Mucosa of descending colon (tissue), 3 donors: ENCODE data around the gene CNTNAP2. TPM values are rescaled to one million over a fixed set of nuclear protein-coding genes. Genes with fewer than 3 reads are reported as not detected.

Experiments
- ATAC-seq: fragments of 200-7000 bp; cut with Tn5 transposase; one replicate; pipeline ENCODE4 v1.9.1; 2020; ENCODE audit warnings: mild to moderate bottlenecking, moderate library complexity
- DNase-seq, 3 donors: peaks; one replicate each; pipeline ENCODE4 v3.0.0-alpha.2; 2020
- H3K36me3 ChIP-seq: fragments of 200-600 bp; one replicate; pipeline ENCODE4 v1.8.0; 2021; ENCODE audit warnings: low read depth, mild to moderate bottlenecking
- H3K4me1 ChIP-seq: fragments of 200-600 bp; one replicate; pipeline ENCODE4 v1.8.0; 2021; ENCODE audit warnings: low read depth, mild to moderate bottlenecking
- H3K4me3 ChIP-seq: fragments of 200-600 bp; one replicate; pipeline ENCODE4 v1.8.0; 2021; ENCODE audit warnings: mild to moderate bottlenecking
- H3K9me3 ChIP-seq: fragments of 200-600 bp; one replicate; pipeline ENCODE4 v1.8.0; 2021; ENCODE audit warnings: mild to moderate bottlenecking
- intact Hi-C, 2 donors: fragments of 100-400 bp; cut with DNase I in 1 of 2; cut with micrococcal nuclease in 1 of 2; formaldehyde crosslinking; loops; one replicate each; pipeline versions ENCODE4 v1.11.0 to v1.11.1; 2022; cut with DNase I, micrococcal nuclease
- total RNA-seq, 3 donors: library from RNA; stranded (reverse); fragmentation: NEBNext Ultra II Directional in 2 of 3; extraction: Animal tissue kit (Norgen Biotek cat#: 25700) in 2 of 3; gene quantifications; one replicate each; pipeline versions ENCODE4 v1.2.1 to v1.2.4, GENCODE V29; 2021 to 2023
- TF ChIP-seq, protein P1 (sequence below): fragments of 200-600 bp; IDR thresholded peaks from one replicate; pipeline ENCODE4 v1.8.0; 2022; ENCODE audit warnings: antibody characterized with exemption, mild to moderate bottlenecking
- donor health status: DM: no; HTN: no; CAD: no; lungs with moderate emphysema.
- donor health status: DM: no; HTN: no; CAD: no.
- donor health status: DM: no; HTN: yes; CAD: no.

The CNTNAP2 gene
- total RNA-seq, 3 donors from 2014 or later, result 3.1 to 5.9 (median 4.2) TPM

DNA sequence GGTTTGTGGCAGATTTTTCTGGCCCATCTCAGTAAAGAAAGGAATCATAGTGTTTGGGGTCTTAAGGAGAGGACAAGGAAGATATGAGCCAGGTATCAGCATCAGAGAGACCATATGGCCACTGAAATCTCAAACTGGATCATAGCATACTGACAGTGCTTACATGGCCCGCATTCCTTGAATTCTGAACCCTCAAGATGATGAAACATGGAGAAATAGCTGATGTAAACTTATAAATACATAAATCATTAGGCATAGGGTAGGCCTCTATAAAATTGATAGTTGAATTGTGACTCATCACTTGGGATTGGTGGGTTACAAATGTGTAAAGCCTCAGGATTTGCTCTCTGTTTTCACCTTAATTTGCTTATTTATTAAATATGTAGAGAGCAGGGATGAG lies 688.5 kb downstream of the CNTNAP2 start:
- no peaks in the 10 kb centered on the region for H3K4me1 ChIP-seq
- H3K36me3 ChIP-seq, result no peaks in the 10 kb centered on the region
- H3K4me3 ChIP-seq, result no peak overlapping the region
- ATAC-seq, result no peak
- DNase-seq, result no peak
- intact Hi-C loops, result no loop called here
- H3K9me3 ChIP-seq, result peaks cover 47% of the 10 kb centered on the region
- TF ChIP-seq, protein P1, sequence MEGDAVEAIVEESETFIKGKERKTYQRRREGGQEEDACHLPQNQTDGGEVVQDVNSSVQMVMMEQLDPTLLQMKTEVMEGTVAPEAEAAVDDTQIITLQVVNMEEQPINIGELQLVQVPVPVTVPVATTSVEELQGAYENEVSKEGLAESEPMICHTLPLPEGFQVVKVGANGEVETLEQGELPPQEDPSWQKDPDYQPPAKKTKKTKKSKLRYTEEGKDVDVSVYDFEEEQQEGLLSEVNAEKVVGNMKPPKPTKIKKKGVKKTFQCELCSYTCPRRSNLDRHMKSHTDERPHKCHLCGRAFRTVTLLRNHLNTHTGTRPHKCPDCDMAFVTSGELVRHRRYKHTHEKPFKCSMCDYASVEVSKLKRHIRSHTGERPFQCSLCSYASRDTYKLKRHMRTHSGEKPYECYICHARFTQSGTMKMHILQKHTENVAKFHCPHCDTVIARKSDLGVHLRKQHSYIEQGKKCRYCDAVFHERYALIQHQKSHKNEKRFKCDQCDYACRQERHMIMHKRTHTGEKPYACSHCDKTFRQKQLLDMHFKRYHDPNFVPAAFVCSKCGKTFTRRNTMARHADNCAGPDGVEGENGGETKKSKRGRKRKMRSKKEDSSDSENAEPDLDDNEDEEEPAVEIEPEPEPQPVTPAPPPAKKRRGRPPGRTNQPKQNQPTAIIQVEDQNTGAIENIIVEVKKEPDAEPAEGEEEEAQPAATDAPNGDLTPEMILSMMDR, result no peak

DNA sequence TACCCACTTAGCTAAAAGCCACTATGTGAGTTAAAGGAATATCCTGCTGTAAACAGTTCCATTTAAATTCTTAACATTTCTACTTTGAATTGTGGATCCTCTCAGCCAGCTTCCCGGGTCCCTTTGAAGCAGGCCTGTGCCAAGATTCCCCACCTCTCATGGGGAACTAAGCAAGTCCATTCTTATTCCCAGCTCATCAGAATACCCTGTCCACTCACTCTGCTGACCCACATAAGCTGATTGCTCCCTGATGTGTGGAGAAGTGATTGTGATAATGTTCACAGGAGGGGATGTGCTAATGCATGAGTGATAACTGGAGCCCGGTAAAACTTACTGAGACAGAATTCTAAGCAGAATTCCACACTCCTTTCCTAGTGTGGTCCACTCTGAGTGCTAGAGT lies 709.7 kb downstream of the CNTNAP2 start:
- TF ChIP-seq, protein P1, result no peak
- DNase-seq (no peak), ATAC-seq (no peak)
- H3K4me3 ChIP-seq, result no peak overlapping the region
- intact Hi-C loops, result no loop called here
- peaks cover 40% of the 10 kb centered on the region for H3K9me3 ChIP-seq
- no peaks in the 10 kb centered on the region for H3K36me3 ChIP-seq
- no peaks in the 10 kb centered on the region for H3K4me1 ChIP-seq

DNA sequence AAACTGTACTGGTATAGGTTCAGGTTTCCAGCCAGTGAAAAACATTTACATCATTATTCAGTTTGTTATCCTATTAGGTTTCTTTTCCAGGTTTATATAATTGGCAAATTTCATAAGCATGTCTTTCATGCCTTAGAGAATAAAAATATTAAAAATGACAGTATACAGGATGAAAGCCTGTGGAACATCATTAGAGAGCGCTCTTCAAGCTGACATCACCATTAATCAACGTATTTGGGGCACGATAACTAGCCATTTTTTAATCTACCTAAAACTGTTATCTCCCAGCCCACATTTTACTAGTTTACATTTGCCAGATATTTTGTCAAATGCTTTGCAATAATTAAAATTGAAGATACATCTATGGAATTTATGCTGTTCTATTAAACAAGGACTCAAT lies 714.1 kb downstream of the CNTNAP2 start:
- ATAC-seq (no peak), DNase-seq (no peak)
- Histone ChIP-seq H3K36me3 (no peaks in the 10 kb centered on the region), H3K4me3 (no peak overlapping the region), H3K9me3 (peaks cover 51% of the 10 kb centered on the region), H3K4me1 (no peaks in the 10 kb centered on the region)
- intact Hi-C loops, result no loop called here
- TF ChIP-seq, protein P1, result no peak

DNA sequence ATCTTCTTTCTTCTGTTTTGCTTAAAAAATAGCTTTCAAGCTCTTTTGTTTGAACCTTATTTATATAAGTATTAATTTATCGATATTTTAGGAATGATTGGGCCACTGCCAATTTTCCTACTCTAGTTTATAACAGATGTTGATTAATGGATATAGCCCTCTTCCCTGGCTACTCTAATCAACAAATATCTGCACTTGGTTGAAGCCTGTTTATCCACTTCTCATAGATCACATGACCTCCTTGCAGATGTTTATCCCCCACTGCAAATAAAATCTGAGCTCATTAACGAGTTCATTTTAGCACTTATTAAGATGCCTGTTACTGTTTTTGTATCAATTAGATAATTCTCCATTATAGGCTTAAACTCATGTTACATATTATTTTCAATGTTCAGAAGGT lies 715.3 kb downstream of the CNTNAP2 start:
- peaks cover 51% of the 10 kb centered on the region for H3K9me3 ChIP-seq
- no peaks in the 10 kb centered on the region for H3K36me3 ChIP-seq
- intact Hi-C loops, result no loop called here
- ATAC-seq, result no peak
- DNase-seq, result no peak
- TF ChIP-seq, protein P1, result no peak
- H3K4me3 ChIP-seq, result no peak overlapping the region
- H3K4me1 ChIP-seq, result no peaks in the 10 kb centered on the region

DNA sequence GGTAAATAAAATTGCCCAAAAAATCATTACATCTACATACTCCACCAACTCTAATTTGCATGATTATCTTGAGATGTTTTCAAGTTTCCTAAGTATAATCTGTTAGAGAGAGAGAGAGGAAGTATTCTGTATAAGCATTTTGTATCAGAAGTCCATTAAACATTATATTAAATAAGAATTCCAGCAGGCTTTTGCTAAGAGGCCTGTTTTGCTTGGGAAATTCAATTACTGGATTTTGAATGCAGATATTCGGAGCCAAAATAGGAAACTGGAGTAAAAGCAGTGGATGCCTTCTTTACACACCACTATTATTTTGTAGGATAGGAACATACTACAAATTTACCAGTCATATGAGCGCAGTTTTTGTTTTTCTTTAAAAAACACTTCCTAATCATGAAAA lies 727.8 kb downstream of the CNTNAP2 start:
- TF ChIP-seq, protein P1, result no peak
- intact Hi-C loops, result no loop called here
- Histone ChIP-seq H3K4me3 (no peak overlapping the region), H3K4me1 (no peaks in the 10 kb centered on the region), H3K9me3 (peaks cover 27% of the 10 kb centered on the region), H3K36me3 (no peaks in the 10 kb centered on the region)
- no peak for ATAC-seq
- DNase-seq, result no peak

DNA sequence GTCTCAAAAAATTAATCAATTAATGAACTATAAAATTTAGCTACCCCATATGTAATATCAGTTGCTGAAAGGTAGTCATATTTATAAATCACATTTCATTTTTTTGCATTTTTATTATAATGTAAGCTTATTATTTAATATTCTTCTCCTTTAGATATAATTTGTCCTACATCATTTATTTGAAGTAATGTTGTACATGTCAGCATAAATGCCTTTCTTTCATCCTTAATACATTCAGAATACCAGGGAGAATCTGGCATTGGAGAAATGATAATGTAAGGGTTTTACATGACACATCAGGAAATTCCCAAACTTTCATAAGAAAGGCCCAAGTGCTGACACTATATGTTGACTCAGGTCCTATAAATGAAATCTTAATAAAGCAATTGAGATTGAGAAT lies 742.1 kb downstream of the CNTNAP2 start:
- no peaks in the 10 kb centered on the region for H3K4me1 ChIP-seq
- no peak for DNase-seq
- ATAC-seq, result no peak
- H3K9me3 ChIP-seq, result peaks cover 19% of the 10 kb centered on the region
- TF ChIP-seq, protein P1, result no peak
- no peaks in the 10 kb centered on the region for H3K36me3 ChIP-seq
- intact Hi-C loops, result no loop called here
- no peak overlapping the region for H3K4me3 ChIP-seq
